GM21423 (cell line): ENCODE results near the gene NAA20.

Experiments used
- ATAC-seq: cut with Tn5 transposase; IDR thresholded peaks from one replicate; pipeline ENCODE4 v1.9.1; 2021; ENCODE audit warnings: mild to moderate bottlenecking, moderate library complexity; ENCODE audit not compliant: unreplicated experiment

NAA20 gene

DNA sequence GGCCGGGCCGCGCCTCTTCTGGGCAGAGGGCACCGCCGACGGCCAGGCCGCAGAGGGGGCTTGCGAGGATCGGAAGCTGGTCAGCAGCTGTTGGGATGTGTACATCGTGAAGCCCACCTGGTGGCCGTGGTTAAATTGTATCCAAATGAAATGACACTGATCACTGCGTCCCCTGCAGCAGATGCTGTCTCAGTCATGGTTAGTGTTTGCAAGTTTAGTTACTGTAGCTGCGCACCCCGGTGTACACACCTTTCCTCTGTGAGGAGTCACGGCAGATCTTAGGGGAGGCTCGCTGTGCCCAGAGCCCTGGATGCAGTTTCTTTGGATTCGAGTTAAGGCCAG is 653 bp downstream of the NAA20 start:
- ATAC-seq, result no peak

DNA sequence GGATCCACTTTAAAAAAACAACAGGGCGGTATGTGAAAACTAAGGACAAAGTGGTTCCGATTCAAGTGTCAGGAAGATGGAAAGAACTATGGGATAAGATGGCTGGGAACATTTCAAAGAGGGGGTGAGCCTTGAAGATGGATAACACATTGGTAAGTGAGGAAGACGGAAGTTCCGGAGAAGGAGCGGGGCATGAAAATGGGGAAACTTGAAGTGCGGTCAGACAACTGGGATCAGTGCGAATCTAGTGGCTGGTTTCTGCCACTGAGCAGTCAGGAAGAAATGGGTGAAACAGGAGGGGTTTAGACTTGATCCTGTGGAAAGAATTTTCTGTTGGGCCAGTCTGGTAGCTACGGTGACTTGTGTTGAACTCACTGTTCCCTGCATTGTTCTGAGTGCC is 1.2 kb downstream of the NAA20 start:
- no peak for ATAC-seq

DNA sequence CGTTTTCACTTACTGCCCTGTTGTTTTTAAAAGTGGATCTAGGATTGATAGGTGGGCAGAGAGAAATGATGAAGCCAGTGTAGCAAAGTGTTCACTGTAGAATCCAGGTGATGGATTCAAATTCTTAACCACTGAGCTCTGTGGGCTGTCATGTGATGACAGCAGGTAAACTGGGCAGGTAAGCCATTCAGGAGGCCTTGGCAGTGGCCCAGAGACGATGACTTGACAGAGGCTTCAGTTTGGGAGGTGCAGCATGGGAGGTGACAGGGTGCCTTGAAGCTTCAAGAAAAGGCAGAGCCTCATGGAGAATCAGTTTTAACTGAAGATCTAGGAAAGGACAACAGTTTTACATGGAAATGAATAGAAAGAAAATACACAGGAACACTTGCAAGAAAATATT is 2.0 kb downstream of the NAA20 start:
- no peak for ATAC-seq

DNA sequence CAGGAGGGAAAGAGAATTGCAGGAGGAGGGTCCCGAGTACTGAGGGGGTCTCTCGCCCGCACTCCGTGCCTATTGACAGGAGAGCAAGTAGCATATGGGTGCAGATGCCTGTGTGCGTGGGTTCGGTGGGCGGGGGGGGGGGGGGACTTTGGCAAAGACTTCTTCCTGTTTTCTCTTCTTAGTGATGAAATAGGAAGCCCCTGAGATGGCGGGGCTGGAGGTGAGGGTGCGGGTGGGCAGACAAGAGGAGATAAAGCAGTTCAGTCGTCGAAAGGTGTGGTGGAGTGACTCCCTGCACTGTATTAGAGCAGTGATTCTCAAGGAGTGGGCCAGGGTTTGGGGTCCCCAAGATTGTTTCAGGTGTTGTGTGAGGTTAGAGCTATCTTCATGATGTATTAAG is 3.7 kb downstream of the NAA20 start:
- ATAC-seq, result no peak

DNA sequence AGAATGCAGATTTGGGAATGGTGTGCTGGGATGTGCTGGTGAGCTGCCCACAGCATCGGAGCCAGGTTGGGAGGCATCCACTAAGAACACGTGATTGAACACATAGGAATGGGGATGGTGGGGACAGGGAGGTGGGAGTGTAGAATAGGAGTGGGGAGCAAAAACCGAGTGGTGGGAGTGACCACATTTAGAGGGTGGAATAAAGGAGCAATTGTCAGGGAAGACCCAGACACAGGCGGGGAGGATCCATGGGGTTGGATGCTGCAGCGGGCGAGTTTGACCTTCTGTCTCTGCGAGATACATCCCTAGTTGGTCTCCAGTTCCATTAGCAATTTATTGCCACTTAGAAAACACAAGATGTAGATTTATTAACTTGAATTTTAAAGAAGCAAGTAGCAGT is 4.7 kb downstream of the NAA20 start:
- ATAC-seq, result no peak

DNA sequence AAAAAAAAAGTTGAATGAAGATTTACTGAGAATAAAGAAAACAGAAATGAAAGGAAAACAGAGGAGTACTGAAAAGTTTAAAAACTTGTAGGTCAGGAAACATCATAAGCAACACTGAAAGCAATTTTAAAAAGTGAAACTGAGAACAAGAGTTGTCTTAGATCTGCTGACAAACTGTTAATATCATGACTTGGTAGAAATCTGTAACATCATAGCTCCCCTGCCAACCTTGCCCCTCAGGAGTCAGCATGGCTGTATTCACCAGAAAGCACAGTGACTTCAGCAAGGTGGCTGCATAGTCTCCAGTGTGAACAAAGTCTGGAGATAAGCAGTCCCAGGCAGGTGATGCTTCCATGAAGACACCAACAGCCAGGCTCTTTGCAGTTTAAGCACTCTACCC is 5.3 kb downstream of the NAA20 start:
- ATAC-seq, result no peak

DNA sequence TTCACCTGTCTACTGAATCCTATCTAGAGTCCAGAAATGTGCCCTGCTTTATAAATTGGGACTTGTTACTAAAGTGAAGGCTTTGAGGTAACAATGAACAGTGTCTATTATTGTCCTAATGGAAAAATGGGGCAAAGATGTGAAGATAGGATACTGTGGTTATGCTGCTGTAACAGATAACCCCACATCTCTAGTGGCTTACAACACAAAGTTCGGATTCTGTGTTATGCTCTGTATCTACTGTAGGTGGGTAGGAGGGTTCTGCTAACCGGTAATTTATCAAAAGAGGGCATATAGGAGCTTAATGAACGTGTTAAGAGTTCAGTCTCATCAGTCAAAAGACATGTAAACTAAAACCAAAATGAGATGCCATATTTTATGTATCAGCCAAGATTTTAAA is 6.2 kb downstream of the NAA20 start:
- ATAC-seq, result no peak

DNA sequence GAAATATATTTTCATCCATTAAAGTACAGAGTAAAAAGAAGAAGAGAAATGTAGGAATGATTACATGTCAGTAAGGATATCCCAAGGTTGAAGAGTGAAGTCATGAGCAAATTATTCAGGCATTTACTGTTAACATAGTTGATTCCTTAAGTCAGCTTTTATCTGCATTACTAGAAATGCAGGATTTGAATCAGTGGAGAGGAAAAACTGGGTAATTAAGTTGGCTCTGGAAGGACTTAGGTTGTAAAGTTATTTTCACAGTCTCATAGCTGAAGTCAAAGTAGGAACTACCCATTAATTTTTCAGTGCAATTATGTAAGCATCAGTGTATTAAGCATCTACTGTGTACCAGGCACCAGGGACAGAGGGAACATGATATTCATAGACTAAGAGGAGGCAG is 7.8 kb downstream of the NAA20 start:
- no peak for ATAC-seq

DNA sequence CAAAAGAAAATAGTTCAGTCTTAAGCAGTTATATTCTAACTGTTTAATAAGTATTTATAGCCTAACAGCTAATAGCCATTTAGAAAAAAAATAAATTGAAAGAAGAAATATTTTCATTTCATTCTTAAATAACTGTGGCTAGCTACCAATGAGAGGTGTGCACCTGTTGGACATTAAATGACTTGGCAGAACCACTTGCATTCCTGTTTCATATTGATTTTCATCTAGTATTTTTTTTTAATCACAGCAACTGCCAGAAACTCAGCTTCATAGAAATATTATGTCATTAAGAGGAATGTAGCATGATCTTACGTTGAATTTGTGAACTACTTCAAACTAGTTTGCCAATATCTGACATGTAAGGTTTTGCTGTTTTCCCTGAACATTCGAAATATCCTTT is 10.1 kb downstream of the NAA20 start:
- no peak for ATAC-seq

DNA sequence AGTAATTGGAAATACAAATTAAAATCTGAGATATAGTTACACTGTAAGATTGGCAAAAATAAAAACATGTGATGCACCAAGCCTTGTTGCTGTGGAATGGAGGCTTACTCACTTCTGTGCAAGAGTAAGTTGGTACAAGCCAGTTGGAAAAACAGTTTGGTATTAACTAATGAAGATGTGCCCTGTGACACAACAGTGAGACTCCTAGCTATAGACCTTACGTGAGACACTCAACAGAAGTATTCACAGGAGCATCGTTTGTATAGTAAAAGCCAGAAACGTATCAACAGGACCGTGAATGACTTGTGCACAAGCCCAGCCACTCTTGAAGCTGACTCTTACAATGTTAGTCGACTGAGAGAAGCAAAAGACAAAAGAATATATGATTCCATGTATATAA is 14.6 kb downstream of the NAA20 start:
- no peak for ATAC-seq

DNA sequence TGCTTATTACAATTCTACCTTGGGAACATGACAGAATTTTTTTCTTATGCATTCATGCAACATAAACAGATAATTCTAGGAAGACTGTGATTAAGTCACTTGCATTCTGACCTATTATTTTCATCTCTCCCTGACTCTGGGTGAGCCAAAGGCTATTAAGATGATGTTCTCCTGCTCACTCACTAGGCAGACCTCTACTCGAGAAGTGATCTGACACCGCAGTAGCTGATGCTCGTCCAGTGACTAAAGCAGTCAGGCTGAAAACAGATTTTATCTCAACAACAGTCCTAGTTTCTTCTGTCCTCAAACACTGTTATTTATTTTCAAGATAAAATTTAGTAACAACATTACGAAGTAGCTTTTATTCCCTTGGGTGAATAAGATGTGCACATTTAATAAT is 17.3 kb downstream of the NAA20 start:
- no peak for ATAC-seq

DNA sequence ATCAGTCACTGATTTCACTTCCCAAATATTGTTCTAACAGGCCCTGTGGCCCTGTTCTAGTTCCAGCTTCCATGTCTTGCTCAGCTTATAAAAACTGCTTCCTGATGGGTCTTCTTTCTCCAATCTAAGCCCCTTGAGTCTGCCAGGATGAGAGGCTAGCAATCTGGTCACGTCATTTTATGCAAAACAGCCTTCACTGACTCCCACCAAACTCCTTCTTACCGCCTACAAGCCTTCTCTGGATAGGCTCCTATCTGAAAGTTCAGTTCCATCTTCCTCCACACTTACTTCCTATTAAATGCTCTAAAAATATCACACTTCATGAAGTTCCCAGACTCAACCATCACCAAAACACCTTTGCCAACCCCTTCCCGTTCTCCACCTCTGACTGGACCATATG is 19.6 kb downstream of the NAA20 start:
- ATAC-seq, result no peak

DNA sequence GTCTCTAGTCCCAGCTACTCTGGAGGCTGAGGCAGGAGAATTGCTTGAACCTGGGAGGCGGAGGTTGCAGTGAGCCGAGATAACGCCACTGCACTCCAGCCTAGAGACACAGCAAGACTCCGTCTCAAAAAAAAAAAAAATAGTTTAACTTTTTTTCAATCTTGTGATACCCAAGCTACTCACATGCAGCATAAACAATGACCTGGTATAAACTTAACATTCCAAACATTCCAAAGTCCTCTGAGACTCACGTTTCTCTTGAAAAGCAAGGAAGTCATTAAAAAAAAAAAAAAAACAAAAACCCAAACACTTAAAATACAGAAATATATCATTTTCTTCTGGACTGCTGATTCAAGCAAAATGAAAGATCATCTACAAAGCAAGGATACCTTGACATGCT is 20.8 kb downstream of the NAA20 start:
- ATAC-seq, result no peak

DNA sequence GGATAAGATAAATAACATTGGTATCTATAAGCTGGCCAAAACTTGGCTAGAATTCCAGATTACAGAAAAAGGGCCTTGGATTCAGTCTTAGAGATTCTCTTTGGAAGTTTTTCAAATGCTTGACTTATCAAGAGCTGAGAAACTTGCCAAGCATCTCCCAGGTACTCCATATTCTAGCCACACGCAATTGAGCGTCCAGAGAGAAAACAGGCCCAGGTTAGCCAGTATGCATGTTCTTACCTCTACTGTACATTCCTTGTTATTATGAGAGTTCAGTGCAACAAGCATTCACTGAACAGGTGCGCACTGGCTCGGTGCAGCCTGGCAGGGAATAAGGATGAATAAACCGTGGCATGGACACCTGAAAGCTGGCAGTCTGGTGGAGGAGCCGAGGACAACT is 21.4 kb downstream of the NAA20 start:
- no peak for ATAC-seq

DNA sequence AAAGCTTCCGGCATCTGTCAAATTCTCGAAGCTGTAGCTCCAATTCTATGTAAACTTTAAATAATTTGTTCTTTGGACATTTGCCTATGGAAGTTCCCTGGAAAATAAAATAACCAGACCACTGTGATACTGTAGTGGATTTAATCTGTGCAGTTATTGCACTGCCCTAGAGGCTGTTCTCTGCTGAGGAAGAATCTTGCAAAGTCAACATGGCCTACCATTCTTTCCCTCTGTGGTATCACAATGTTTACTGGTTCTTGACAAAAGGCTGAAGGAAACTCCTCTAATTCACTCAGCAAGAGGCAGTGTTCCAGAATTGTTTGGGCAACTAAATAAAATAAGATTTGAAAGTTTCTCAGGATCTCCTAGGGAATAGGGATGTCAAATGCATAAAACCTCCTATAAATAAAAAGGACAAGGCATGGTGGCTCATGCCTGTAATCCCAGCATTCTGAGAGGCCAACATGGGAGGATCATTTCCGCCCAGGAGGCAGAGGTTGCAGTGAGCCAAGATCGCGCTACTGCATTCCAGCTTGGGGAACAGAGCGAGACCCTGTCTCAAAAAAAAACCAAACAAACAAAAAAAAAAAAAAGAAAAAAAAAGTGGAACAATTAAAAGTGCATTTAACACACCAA is 22.7 kb downstream of the NAA20 start:
- no peak for ATAC-seq

DNA sequence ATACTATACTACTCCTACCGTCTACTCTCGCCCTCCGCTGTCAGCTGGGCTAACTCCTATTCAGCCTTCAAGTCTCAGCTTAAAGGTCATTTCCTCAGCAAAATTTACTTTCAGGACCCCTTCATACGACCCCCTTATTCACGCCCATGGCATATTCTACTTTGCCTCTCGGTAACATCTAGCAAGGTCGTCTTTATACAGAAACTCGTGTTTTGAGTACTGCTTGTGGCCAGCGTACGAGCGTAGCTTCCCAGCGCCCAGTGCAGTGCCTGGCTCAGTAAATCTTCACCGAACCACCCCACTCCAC is 34.6 kb downstream of the NAA20 start:
- no peak for ATAC-seq

DNA sequence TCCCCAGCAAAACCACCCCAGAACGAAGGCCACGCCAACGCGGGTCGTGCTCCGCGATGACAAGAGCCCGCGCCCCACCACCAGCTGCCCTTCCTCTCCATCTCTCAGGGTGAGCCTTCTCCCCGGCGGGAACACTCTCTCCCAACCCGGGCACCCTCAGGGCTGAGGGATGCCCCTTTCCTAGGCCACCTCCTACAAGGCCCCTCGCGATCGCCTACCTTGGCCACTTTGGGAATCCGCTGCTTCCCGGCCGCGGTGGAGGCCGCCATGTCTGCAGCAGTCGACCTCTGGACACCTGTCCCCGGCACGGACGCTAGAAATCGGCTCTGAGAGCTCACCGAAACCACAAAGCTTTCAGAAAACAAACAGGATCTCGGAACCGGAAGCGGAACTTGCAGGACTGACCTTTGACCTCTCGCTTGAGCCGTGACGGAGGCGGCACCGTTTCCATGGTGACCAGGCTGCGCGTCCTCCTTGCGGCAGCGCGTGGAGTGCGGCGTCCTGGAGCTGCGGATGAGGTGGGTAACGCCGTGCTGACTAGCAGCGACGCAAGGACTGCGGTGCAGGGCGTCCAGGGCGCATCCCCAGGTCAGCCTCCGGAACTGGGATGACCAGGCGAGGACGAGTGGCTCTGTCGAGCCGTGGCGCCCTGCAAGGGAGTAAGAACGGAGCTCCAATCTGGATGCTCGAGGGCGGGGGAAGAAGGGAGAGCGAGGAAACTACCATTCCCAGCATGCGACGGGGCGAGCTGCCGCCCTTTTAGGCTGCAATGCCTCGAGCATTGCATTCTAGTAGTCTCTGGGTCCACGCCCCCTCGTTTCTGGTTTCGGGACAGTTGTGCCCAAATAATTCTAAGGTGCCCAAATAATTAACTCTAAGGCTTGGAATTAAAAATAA is 35.2 kb downstream of the NAA20 start, which contains the start of the genes CFAP61 and CRNKL1:
TSS of gene CFAP61 (plus strand) at position 459 of the 897 bp plus-strand sequence. CDS start 4,122 bp downstream, outside the sequence.
TSS of gene CRNKL1 (minus strand) at position 393 of the 897 bp plus-strand sequence. CDS start at position 269, 124 bp downstream.
- peak; percentile 92 for ATAC-seq

DNA sequence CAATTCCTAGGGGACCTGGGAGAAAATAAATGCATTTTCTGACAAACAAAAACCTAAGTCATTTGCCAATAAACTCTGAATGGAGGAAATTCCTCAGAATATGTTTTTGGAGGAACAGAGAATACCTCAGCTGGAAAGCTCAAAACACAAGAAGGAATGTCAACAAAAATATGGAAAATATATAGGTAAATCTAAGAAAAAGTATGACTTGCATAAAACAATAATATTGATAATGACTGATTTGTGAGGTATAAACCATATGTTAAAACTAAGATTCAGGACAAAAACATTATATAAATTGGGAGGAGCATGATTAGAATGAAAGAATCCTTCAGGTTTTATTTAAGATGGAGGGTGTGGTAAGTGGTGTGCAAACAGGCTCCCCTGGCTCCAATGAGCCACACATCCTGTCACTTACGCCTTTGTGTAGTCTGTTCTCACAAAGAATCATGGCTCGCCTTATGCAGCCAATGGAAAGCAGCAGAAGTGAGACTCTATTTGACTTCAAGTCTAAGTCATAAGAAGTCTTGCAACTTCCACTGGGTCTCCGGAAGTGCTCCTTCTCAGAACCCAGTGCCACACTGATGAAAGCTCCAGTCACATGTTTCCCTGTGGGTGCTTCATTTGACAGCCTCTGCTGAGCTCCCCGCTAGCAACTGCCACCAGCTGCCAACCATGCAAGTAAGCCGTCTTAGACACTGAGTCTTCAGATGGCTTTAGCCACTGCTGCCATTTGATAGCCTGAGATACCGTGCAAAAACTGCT is 43.3 kb downstream of the NAA20 start:
- ATAC-seq, result no peak

DNA sequence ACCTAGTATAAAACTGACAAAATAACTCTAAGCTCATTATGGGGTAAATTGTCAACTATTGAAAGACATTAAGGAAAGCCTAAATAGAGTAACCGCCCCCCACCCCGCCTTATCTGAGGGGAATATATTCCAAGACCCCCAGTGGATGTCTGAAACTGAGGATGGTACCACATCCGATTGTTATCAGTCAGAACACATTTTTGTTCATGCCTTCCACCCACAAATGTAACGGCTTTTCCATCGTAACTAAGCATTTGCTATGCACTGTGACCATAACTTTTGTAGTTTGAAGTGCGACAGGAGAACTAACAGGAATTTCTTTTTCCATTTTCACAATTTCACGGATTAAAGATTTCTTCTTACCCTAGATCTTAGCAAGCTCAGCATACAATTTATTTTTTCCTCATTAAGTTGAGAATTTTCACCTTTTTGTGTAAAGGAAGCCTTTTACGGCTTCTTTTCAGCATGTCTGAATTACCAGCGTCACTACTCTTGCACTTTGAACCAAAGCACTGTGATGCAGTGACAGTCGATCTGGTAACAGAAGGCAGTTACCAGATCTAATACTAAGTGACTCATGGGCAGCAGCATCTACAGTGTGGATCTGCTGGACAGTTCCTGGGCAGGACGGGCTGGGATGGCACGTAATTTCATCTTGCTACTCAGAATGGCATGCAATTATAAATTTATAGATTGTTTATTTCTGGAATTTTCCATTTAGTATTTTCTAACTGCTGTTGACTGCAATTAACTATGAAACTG is 47.0 kb downstream of the NAA20 start:
- ATAC-seq, result no peak

DNA sequence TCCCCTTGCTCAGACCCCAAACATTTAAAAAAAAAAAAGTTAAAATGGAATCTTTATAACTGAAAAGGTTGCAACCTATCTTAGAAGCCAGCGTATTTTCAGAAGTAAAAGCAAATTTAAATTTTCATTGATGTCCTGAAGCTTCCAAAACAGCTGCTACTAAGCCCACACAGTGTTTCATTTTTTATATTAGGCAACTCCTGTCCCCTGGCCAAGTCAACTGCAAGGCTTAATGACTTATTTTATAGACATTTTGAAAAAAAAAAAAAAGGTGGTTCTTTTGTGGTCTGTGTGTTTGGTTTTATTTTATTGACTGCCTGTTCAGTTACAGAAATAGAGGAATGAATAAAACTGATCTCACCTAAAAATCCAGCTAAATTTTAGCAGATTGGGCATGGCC is 48.2 kb downstream of the NAA20 start:
- no peak for ATAC-seq
